Right lobe of liver (tissue), 6 donors: ENCODE data around the gene KMT2E. TPM values are rescaled to one million over a fixed set of nuclear protein-coding genes. Genes with fewer than 3 reads are reported as not detected.

ENCODE experiments used
- ATAC-seq, 4 donors: fragments of 200-7000 bp; cut with Tn5 transposase; one replicate each; pipeline ENCODE4 v1.9.1; 2020; ENCODE audit warnings: mild to moderate bottlenecking in 4 of 4, moderate library complexity in 4 of 4
- DNase-seq, 3 donors: peaks; one replicate each; pipeline ENCODE4 v3.0.0-alpha.2; 2020
- H3K27ac ChIP-seq, 3 donors: fragments of 200-600 bp; one replicate each; pipeline ENCODE4 v1.8.0; 2022
- H3K27me3 ChIP-seq, 2 donors: fragments of 200-600 bp; one replicate each; pipeline ENCODE4 v1.8.0; 2022
- H3K36me3 ChIP-seq, 4 donors: fragments of 200-600 bp; sonication (generic) in 1 of 4; one replicate each; pipeline versions ENCODE4 v1.5.1 to v1.8.0; 2017 to 2022; ENCODE audit warnings: control low read depth in 1 of 4
- H3K4me1 ChIP-seq, 4 donors: fragments of 200-600 bp; sonication (generic) in 1 of 4; one replicate each; pipeline versions ENCODE4 v1.5.1 to v1.8.0; 2017 to 2022; ENCODE audit warnings: control low read depth in 1 of 4
- H3K4me3 ChIP-seq, 3 donors: fragments of 200-600 bp; one replicate each; pipeline ENCODE4 v1.8.0; 2022
- H3K9me3 ChIP-seq, 4 donors: fragments of 200-600 bp; sonication (generic) in 1 of 4; one replicate each; pipeline versions ENCODE4 v1.5.1 to v1.8.0; 2017 to 2022; ENCODE audit warnings: control low read depth in 1 of 4
- POLR2A ChIP-seq: fragments of 450-650 bp; IDR thresholded peaks from one replicate; pipeline ENCODE4 v1.6.1; 2017; ENCODE audit warnings: antibody characterized with exemption, mild to moderate bottlenecking
- WGBS: methylation state at CpG from one replicate; pipeline ENCODE4 v1.1.6; 2018; ENCODE audit warnings: low coverage, low lambda C conversion rate; ENCODE audit not compliant: insufficient coverage; ENCODE audit errors: missing lambda C conversion rate; 5-methylcytosine and 5-hydroxymethylcytosine counted together
- intact Hi-C, 2 donors: fragments of 100-400 bp; cut with DNase I; formaldehyde crosslinking; loops; one replicate each; pipeline versions ENCODE4 v1.11.2 to v1.14.1; 2022
- total RNA-seq, 6 experiments: library from RNA; depleted of rRNA in 2 of 6; stranded (reverse); fragments of >200 nt in 2 of 6; fragmentation: NEBNext Ultra II Directional in 3 of 6; extraction: Animal tissue kit (Norgen Biotek cat#: 25700) in 3 of 6; gene quantifications; one replicate each; pipeline versions ENCODE4 v1.1.0 to v1.2.4, GENCODE V29; 2016 to 2023
- TF ChIP-seq, protein P1 (sequence below), 4 donors: fragments of 200-600 bp in 3 of 4; fragments of 450-650 bp in 1 of 4; IDR thresholded peaks; one replicate each; pipeline versions ENCODE4 v1.5.1 to v1.8.0; 2016 to 2022; ENCODE audit warnings: antibody characterized with exemption in 4 of 4, mild to moderate bottlenecking in 2 of 4
- donor health status: DM: no; HTN: yes; CAD: no.
- donor health status: DM: no; HTN: no; CAD: no.
- donor health status: DM: no; HTN: no; CAD: no.
- donor health status: DM: no; HTN: yes; CAD: no.
- donor health status: DM: no; HTN: yes; CAD: no.

Gene KMT2E
- total RNA-seq, 6 experiments from 2014 or later, result 21.6 to 31.6 (median 25.3) TPM

DNA sequence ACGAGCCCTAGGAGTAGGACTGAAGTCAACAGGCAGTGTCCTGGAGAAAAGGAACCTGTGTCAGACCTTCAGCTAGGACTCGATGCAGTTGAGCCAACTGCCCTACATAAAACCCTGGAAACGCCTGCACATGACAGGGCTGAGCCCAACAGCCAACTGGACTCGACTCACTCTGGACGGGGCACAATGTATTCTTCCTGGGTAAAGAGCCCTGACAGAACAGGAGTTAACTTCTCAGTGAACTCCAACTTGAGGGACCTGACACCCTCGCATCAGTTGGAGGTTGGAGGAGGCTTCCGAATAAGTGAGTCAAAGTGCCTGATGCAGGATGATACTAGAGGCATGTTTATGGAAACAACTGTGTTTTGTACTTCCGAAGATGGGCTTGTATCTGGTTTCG lies 93.5 kb downstream of the KMT2E start:
- H3K27ac ChIP-seq, result no peak overlapping the region
- no peaks in the 10 kb centered on the region for H3K27me3 ChIP-seq
- intact Hi-C loops, result no loop called here
- DNase-seq (no peak), ATAC-seq (peak in 1 of 4 donors; percentile 15)
- no peak overlapping the region for H3K4me3 ChIP-seq
- TF ChIP-seq POLR2A, result no peak
- TF ChIP-seq, protein P1, sequence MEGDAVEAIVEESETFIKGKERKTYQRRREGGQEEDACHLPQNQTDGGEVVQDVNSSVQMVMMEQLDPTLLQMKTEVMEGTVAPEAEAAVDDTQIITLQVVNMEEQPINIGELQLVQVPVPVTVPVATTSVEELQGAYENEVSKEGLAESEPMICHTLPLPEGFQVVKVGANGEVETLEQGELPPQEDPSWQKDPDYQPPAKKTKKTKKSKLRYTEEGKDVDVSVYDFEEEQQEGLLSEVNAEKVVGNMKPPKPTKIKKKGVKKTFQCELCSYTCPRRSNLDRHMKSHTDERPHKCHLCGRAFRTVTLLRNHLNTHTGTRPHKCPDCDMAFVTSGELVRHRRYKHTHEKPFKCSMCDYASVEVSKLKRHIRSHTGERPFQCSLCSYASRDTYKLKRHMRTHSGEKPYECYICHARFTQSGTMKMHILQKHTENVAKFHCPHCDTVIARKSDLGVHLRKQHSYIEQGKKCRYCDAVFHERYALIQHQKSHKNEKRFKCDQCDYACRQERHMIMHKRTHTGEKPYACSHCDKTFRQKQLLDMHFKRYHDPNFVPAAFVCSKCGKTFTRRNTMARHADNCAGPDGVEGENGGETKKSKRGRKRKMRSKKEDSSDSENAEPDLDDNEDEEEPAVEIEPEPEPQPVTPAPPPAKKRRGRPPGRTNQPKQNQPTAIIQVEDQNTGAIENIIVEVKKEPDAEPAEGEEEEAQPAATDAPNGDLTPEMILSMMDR (IDR thresholded peaks at IDR 0.05), result no peak
- H3K36me3 ChIP-seq, result peaks cover 13 to 79% (median 25%) of the 10 kb centered on the region in 4 donors
- H3K4me1 ChIP-seq, result peaks cover 0 to 14% (median 0%) of the 10 kb centered on the region in 4 donors
- WGBS, result 90% methylated on average over 7 of the region's 9 CpGs
- H3K9me3 ChIP-seq, result no peaks in the 10 kb centered on the region

DNA sequence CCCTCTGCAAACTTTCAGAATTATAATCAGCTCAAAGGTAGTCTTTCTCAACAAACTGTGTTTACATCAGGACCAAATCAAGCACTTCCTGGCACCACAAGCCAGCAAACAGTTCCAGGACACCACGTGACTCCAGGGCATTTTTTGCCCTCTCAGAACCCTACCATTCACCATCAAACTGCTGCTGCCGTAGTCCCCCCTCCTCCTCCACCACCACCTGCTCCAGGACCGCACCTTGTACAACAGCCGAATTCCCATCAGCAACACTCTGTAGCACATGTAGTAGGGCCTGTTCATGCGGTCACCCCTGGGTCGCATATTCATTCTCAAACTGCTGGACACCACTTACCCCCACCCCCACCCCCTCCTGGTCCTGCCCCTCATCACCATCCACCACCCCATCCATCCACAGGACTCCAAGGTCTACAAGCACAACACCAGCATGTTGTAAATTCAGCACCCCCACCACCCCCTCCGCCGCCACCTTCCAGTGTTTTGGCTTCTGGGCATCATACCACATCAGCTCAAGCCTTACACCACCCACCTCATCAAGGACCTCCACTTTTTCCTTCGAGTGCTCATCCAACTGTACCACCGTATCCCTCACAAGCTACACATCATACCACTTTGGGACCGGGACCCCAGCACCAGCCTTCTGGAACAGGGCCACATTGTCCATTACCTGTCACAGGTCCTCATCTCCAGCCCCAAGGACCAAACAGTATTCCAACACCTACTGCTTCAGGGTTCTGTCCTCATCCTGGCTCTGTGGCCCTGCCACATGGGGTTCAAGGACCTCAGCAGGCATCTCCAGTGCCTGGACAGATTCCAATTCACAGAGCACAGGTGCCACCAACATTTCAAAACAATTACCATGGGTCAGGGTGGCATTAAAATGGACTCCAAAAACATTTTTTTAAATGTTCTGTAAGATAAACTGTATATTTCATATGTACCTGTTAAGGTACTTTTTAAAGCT lies 98.7 kb downstream of the KMT2E start:
- no peaks in the 10 kb centered on the region for H3K9me3 ChIP-seq
- H3K36me3 ChIP-seq, result peaks cover 7 to 41% (median 15%) of the 10 kb centered on the region in 4 donors
- TF ChIP-seq, protein P1 (IDR thresholded peaks at IDR 0.05), result no peak
- no peak for TF ChIP-seq POLR2A
- 64% methylated on average over 8 of the region's 11 CpGs for WGBS
- H3K4me3 ChIP-seq, result no peak overlapping the region
- no peak overlapping the region for H3K27ac ChIP-seq
- DNase-seq (peak; percentile 65 to 84 (median 71)), ATAC-seq (peak; percentile 87 to 93 (median 91))
- H3K4me1 ChIP-seq, result peaks cover 0 to 25% (median 5%) of the 10 kb centered on the region in 4 donors
- intact Hi-C loops, result no loop called here
- no peaks in the 10 kb centered on the region for H3K27me3 ChIP-seq

DNA sequence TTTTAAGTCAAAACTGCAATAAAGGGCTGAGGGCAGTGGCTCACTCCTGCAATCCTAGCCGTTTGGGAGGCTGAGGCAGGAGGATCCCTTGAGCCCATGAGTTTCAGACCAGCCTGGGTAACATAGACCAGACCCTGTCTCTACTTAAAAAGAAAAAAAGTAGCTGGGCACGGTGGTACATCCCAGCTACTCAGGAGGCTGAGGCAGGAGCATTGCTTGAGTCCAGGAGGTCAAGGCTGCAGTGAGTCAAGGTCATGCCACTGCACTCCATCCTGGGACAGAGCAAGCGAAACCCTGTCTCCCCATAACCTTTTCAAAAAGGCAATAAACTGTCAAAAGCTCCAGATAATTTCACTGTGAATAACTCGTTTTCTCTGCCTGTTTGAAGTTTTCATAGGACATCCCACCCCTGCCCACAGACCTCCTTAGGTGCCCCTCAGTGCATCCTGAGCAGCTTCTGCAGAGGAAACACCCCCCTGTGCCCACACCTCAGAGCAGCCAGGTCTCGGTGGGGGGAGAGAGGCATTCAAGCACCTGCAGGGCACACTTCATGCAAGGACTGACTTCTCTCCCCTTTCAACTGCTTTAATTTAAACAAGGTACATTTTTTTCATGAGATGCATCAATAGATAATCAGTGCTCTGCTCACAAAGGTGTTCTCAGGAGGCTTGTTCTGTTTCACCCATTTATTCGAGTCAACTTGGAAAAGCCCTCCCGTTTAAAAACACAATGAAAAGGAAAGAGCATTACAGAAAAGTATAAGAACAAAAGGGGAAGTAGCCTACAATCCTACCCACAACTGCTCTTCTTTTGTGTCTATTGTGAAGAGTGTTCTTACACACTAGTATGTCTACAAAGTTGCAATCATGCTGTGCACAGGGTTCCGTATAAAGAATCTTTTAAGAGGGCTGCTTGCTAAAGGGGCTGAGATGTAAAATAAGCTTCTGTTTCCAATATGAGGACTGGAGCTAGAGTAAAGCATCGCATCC lies 104.9 kb downstream of the KMT2E start:
- Histone ChIP-seq H3K9me3 (no peaks in the 10 kb centered on the region), H3K27ac (no peak overlapping the region), H3K27me3 (no peaks in the 10 kb centered on the region), H3K4me1 (no peaks in the 10 kb centered on the region), H3K4me3 (no peak overlapping the region), H3K36me3 (no peaks in the 10 kb centered on the region)
- WGBS, result 79% methylated on average over 6 of the region's 9 CpGs
- TF ChIP-seq, protein P1 (IDR thresholded peaks at IDR 0.05), result no peak
- TF ChIP-seq POLR2A, result no peak
- ATAC-seq, result peak in 1 of 4 donors; percentile 18
- DNase-seq, result no peak
- intact Hi-C loops, result no loop called here

DNA sequence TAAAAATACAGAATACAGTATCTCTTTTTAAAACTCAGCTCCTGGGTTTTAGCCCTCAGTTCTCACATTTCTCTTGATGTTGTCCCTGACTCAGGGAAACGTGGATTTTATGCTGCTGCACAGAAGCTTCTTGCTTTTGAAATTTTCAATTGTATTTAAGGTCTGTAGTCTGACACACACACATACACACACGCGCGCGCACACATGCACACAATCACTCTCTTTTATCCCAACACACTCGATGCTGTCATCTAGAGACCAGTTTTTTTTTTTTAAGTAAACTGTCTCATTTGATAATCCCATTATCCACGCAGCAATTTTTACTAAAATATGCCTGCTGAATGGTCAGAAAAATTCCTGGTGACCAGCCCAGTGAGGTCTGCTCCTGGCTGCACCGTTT lies 108.6 kb downstream of the KMT2E start:
- Histone ChIP-seq H3K4me1 (peaks cover 0 to 4% (median 0%) of the 10 kb centered on the region in 4 donors), H3K27me3 (no peaks in the 10 kb centered on the region), H3K4me3 (no peak overlapping the region), H3K36me3 (no peaks in the 10 kb centered on the region), H3K27ac (no peak overlapping the region), H3K9me3 (no peaks in the 10 kb centered on the region)
- 88% methylated on average over 7 of the region's 8 CpGs for WGBS
- DNase-seq, result no peak
- intact Hi-C loops, result no loop called here
- TF ChIP-seq, protein P1 (IDR thresholded peaks at IDR 0.05), result no peak
- TF ChIP-seq POLR2A, result no peak
- ATAC-seq, result no peak
